NCI-H510A (cell line): ENCODE results near the gene TRDMT1.

Experiments
- DNase-seq: peaks from one replicate; lab custom pipeline; 2025; lab: John Stamatoyannopoulos, UW

The TRDMT1 gene

DNA sequence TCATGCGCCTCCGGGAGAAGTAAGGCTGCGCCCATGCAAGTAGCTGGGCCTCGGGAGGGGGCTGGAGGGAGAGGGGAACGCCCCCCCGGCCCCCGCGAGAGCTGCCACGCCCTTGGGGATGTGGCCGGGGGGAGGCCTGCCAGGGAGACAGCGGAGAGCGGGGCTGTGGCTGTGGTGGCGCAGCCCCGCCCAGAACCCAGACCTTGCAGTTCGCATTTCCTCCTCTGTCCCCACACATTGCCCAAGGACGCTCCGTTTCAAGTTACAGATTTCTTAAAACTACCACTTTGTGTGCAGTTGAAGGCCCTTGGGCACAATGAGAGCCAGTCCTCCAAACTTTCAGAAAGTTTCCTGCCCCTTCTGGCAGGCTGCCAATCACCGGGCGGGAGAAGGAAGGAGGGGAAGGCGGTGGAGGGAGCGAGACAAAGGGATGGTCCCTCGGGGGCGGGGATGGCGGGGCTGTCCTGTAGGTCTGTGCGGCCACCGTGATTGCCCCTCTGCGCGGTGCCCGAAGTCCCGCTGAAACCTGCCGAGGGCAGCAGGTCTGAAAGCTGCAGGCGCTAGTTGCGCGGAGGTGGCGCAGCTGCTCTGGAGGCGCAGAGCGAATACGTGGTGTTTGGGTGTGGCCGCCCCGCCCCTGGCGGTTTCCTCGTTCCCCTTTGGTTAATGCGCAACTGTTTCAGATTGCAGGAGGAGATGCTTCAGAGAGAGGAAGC, 28.7 kb upstream of the TRDMT1 start:
- DNase-seq: peak; percentile 53

DNA sequence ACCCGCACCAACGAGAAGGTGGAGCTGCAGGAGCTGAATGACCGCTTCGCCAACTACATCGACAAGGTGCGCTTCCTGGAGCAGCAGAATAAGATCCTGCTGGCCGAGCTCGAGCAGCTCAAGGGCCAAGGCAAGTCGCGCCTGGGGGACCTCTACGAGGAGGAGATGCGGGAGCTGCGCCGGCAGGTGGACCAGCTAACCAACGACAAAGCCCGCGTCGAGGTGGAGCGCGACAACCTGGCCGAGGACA, 28.2 kb upstream of the TRDMT1 start:
- DNase-seq: no peak

DNA sequence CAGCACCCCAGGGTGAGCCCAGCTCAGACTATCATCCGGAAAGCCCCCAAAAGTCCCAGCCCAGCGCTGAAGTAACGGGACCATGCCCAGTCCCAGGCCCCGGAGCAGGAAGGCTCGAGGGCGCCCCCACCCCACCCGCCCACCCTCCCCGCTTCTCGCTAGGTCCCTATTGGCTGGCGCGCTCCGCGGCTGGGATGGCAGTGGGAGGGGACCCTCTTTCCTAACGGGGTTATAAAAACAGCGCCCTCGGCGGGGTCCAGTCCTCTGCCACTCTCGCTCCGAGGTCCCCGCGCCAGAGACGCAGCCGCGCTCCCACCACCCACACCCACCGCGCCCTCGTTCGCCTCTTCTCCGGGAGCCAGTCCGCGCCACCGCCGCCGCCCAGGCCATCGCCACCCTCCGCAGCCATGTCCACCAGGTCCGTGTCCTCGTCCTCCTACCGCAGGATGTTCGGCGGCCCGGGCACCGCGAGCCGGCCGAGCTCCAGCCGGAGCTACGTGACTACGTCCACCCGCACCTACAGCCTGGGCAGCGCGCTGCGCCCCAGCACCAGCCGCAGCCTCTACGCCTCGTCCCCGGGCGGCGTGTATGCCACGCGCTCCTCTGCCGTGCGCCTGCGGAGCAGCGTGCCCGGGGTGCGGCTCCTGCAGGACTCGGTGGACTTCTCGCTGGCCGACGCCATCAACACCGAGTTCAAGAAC, 27.7 kb upstream of the TRDMT1 start:
- DNase-seq: no peak

DNA sequence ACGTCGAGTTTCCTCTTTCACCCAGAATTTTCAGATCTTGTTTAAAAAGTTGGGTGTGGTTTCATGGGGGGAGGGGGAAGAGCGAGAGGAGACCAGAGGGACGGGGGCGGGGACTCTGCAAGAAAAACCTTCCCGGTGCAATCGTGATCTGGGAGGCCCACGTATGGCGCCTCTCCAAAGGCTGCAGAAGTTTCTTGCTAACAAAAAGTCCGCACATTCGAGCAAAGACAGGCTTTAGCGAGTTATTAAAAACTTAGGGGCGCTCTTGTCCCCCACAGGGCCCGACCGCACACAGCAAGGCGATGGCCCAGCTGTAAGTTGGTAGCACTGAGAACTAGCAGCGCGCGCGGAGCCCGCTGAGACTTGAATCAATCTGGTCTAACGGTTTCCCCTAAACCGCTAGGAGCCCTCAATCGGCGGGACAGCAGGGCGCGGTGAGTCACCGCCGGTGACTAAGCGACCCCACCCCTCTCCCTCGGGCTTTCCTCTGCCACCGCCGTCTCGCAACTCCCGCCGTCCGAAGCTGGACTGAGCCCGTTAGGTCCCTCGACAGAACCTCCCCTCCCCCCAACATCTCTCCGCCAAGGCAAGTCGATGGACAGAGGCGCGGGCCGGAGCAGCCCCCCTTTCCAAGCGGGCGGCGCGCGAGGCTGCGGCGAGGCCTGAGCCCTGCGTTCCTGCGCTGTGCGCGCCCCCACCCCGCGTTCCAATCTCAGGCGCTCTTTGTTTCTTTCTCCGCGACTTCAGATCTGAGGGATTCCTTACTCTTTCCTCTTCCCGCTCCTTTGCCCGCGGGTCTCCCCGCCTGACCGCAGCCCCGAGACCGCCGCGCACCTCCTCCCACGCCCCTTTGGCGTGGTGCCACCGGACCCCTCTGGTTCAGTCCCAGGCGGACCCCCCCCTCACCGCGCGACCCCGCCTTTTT, 26.9 kb upstream of the TRDMT1 start, which contains the start of gene VIM:
VIM (plus strand) TSS at position 151 of the 925 bp plus-strand sequence. CDS start 1,182 bp downstream, outside the sequence.
- DNase-seq: no peak

DNA sequence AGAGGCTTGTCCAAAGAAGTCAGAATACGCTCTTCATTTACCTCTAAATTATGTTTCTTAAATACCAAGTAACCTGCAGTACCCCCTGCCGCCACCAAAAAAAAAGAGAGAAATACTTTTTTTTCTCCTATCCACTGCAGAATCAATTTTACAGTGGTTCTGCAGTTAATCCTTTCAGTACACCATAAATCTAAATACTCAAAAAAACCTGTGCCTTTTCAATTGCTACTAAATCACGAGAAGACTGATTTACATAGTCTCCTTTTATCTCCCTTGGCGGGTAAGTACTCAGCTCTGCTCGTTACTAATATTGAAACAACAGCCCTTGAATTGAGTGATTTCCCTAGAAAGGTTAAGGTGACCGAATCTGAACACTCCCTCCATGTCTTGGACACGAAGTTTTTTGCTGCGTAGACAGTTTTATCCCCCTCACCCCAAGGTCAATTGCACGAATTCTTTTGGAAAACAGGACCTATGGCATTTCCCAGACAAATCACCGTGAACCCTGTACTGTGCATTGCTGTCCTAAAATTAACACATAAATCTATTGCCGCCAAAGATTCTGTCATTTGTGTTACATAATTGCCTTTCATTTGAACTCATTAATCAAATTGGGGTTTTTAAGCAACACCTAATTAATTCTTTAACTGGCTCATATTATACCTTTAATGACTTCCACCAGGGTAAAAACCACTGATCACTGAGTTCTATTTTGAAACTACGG, 26.1 kb upstream of the TRDMT1 start:
- no peak for DNase-seq

DNA sequence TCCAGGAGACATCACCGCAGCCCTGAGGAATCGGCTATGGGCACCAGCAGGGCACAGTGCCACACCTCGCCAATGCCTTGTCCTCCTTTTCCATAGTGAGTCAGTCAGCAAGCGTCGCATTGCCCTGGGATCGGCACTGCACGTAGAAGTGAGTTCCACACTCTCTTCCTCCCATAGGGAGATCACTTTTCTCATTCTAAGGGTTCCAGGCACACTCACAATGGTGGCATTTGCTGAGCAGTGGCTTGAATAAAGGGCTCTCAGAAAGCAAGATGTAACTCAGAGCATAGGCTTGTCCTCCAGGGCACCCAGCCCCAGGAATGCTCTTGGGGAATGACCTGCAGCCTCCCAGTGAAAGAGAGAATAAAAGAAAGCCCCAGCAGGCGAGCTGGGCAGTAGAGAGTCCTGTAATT, 25.4 kb upstream of the TRDMT1 start:
- DNase-seq: no peak

DNA sequence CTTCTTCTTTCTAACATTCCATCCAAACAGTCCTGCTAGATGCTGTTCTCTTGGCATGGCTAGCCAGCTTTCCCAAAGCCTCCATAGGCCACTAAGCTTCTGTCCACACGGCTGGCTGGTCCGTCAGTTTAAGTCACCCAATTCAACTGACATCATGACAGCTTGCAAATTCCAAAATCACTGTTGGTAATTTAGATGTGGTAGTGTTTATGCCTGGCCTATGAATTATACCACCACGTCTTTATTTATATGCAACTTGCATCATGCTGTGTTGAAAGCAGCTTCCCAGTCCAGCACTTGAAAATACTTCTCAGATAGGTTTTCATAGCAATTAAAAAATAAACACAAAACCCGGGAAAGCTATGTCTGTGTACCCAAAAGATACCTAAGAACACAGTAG, 24.3 kb upstream of the TRDMT1 start:
- DNase-seq: no peak

DNA sequence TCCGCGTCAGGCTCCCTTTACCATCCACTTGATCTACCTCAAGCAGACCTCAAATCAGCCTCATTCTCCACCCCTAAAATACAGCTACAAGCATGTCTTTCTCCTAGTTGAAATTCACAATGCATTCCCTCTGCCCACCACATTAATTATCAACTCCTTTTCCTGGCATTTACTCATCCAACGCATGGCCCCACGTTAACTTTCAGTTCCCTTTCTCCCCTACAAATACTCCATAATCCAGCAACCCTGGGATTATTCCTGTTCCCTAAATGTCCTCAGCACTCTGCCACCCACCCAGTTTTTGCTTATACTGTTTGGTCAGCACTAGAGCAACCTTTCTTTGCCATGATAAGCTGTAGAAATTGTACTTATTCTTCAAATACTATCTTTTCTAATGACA, 20.9 kb upstream of the TRDMT1 start:
- no peak for DNase-seq

DNA sequence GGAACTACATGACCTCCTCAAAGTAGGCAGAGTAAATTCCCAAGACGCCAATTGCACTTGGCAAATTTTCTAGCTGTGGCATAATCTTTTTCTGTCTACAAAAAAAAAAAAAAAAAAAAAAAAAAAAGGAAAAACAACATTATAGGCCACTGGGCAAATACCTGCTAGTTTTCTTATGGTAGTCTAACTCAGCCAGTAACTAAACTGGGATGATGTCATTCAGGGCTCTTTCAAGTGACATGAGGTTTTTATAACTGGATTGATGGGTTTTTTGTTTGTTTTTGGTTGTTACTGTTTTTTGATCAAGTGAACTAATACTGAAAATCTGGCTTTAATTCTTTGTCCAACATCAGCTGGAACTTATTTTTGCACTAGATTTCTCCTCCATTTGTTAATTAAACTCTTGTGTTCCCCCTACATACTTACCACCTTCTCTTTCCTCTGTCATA, 19.2 kb upstream of the TRDMT1 start:
- no peak for DNase-seq

DNA sequence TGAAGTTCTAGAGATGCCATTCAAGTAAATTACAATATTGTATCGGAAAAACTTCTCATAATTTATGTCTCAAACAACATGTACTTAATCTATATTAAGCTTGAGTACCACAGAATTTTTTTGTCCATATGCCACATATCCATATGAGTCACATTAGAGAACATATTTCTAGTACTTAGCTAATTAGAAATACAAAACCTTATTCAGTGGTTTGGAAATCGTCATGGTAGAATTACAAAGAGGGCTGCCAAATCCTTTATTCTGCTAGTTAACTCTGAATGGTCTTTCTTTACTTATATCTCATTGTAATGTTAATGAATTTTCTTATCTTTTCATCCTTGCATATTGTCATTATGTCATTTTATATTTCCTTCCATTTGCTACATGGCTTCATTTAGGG, 17.6 kb upstream of the TRDMT1 start:
- no peak for DNase-seq

DNA sequence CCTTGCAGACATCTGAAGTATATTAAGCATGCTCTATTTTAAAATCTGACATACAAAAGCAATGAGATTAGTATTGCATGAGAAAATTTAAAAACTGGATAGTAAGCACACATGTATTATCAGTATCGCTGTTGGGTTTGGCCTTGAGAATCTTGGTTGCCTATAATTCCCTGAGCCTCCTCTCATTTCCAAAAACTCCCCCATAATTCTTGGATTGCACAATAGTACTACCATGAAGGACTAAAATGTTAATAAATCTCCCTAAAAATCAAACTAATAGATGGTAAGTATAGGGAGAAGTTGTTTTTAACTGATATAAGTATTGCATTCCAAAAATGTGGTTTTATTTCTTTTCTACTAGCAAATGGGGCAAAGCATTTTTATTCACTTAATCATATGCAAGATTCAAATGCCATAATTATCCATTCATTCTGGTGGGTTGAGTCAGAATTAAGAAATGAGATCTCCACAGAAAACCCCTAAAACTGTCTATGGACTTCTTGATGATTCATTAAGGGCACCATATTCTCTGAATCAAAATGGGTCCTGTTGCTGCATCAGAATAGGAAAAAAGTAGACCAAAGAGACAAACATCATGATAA, 16.3 kb upstream of the TRDMT1 start:
- no peak for DNase-seq

DNA sequence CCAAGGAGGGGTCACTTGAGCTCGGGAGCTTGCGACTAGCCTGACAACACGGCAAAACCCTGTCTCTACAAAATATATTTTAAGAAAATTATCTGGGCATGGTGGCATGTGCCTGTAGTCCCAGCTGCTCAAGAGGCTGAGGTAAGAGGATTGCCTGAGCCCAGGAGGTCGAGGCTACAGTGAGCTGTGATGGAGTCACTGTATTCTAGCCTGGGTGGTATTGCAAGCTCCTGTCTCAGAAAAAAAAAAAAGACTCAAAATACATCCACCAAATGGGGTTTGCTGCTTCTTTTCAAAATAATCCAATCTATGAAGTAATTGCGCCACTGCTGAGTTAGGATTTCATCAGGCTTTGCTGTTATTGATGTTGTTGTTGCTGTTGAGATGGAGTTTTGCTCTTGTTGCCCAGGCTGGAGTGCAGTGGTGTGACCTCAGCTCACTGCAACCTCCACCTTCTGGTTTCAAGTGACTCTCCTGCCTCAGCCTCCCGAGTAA, 15.5 kb upstream of the TRDMT1 start:
- DNase-seq: no peak

DNA sequence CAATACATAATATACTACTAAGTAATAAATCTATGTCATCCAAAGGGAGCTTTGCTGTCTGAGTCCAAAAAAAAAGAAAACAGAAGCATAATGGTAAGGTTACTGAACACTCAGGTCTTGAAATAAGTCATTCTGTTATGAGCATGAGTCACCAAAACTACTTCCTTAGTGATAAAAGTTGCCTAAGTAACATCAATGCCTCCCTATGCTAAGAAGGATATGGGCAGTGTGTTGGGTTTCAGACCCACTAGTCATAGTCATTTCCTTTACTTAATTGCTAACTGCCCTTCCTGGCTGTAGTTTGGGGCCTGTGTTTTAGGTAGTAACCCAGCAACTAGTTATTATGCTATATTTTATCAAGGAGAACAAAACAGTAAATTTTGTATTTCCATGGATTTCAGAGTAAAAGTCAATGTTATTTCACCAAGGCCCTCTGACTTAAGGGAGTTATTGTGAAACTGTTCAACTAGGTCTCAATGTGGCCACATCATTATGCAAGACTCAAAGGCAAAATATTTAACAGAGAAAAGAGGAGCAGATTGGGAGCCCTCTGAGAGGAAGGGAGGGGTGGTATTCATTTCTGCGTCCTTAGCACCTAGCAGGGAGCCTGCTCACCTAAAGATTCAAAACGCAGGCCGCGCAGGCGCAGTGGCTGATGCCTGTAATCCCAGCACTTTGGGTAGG, 14.9 kb upstream of the TRDMT1 start:
- DNase-seq: no peak

DNA sequence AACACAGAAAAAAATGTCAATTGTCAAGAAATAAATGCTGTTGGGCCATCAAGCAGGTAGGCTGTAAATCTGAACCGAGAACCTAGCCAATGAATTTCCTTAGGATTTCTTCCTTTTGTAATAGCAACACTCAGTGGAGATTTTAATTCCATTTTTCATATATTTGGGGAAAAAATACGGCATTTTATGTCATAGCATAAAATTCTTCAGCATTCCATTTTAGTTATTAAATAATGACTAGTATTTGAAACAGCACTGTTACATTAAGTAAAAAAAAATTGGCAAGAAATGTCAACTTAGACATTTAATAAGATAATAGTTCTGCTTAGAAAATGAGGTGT, 14.3 kb upstream of the TRDMT1 start:
- no peak for DNase-seq

DNA sequence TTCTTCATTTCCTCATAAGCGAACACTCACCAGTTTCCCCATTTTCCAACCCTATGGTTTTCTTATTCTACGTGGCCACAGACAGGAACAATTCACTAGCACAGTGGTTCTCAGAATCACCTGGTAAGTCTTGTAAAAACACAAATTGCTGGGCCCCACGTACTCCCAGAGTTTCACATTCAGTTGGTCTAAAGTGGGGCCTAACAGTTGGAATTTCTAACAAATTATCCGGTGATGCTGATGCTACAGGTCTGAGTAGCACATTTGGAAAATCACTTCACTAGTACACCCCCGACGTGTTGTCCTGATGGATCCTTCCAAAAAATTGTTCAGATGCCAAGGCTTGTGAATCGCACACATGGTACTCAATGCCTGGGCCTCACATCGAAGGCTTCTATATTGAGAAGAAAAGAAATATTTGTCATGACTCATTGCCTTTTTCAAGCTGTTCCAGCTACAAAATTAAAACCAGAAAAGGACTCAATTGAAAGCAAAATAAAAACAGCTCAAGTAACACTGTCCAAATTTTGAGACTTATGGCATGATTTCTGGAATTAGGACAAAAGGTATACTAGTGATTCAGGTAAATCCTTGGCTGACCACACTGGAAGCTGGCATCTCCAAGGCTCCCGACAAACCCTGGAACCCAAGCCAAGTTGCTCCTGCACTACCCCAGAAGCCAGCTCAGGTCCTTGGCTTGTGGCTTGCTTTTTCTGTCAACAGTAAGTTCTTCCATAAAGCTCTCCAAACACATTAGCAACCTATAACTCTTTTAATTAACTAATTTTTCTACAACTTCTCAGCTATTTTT, 13.7 kb upstream of the TRDMT1 start:
- no peak for DNase-seq

DNA sequence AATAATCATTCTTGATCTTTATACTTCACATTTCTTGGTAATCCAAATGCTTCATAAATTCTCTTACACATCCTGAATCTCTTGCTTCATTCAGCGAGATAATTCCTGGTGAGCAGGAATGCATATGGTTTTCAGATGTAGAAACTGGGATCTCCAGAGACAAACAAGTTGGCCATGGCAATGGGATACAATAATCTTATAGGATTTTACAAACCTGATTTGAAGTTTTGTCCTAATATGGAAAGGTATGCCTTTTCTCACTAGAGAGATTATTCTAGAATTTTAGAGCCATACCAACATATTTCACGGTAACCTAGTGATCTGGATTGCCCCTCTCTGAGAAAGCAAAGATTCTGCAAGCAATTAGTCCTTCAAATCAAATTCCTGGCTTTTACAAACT, 13.1 kb upstream of the TRDMT1 start:
- no peak for DNase-seq

DNA sequence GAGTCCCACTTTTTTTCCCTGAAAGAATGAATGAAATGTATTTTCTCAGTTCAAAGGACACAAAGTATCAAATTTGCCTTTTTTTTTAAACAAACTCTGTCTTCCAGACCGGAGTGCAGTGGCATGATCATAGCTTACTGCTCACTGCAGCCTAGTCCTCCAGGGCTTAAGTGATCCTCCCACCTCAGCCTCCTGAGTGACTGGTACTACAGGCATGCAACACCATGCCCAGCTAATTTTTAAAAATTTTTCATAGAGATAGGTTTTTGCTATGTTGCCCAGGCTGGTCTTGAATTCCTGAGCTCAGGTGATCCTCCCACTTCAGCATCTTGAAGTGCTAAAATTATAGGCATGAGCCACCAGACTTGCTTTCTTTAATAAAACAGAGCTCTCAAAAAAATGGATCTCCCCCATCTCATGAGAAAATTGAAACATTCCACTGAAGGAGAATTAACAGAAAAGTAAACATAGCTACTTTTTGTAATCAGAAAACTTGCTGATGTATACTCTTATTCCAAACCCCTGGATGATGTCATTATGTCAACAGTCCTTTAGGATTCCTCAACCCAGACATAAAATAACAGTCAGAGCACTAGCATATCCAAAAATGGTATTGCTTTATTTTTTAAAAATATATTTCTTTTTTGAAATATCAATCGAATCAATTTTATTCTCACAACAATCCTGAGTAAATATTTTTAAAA, 12.3 kb upstream of the TRDMT1 start:
- DNase-seq: no peak

DNA sequence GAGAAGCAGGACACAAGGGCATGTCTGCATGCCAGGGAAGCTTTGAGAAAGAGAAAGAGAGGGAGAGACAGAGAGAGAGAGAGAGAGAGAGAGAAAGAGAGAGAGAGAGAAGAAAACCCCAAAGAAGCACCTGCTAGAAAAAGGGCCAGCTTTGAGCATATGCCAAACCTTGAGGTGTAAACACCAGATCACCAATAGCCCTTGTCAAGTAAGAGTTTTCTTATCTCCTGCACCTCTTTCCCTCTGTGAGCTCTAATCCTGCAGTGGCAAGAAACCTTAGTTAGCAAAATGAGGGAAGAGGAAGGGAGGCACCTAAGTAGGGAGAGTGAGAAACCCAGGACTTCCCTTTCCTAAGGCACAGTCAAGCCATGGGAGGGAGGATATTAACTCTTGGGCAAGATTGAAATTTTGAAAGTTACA, 11.3 kb upstream of the TRDMT1 start:
- DNase-seq: no peak

DNA sequence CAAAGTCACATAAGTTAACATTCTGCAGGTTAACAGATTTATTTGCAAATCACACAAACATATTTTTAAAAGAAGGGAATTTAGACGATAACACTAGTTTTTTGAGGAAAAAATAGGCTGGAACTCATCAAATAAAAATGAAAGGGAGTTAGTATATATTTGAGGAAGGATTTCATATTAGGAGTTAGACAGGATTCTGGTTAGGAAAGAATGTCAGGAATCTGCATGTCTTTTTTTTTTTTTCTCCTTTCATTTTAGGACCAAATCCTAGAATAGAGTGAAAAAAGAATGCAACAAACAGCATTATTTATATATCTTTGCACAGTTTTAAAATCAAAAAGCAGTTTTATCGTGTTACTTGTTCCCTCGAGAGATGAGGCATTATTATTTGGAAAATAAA, 8.9 kb upstream of the TRDMT1 start:
- DNase-seq: no peak

DNA sequence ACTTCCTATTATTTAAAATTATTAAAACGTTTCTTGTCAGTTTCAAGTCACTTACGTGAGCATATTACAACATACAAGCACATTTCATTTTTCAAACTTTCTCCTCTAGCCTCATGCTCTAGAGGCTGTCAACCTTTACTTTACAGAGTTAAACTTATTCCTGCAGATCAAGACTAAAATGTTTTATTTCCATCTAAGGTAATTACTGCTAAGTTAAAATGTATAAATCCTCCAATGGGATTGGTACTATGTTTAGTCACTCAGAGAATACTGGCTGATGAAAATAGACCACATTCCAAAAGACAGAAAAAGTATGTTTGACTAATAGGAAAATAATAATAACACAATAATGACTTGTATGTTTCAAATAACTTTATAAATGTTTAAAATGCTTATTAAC, 8.4 kb upstream of the TRDMT1 start:
- no peak for DNase-seq
